A549 treated with GW870086 at 1 μM for 4 hours (cell line): ENCODE results near the gene PGAM4. TPM values are rescaled to one million over a fixed set of nuclear protein-coding genes. Genes with fewer than 3 reads are reported as not detected.

Source experiments
- total RNA-seq: library from RNA; stranded (reverse); fragments of 200-300 nt; extraction: Qiagen RNA extraction; gene quantifications from 5 replicates; pipeline ENCODE4 v1.2.3, GENCODE V29; 2022; ENCODE audit warnings: low read depth

The PGAM4 gene
- 0.35 to 0.55 TPM (median 0.44 TPM) in 4 of 5 replicates, not detected in the other for total RNA-seq

GRCh38 chrX:77969538-77969937, at the start of gene PGAM4:
Gene PGAM4, minus strand, starts transcription at chrX:77969638. Its CDS starts 0 bp downstream, at chrX:77969638.

Other genes with a start within 250 kb of the PGAM4 start
- gene ATRX, start 183.4 kb downstream of the PGAM4 start, total RNA-seq: 14.8 to 23.6 TPM (median 20.6 TPM) in 5 replicates
- gene MAGT1, start 74.2 kb downstream of the PGAM4 start, total RNA-seq: 32.0 to 49.0 TPM (median 40.0 TPM) in 5 replicates
- gene COX7B, start 70.2 kb downstream of the PGAM4 start, total RNA-seq: 571 to 740 TPM (median 607 TPM) in 5 replicates
- 2.6 to 3.7 TPM (median 3.6 TPM) in 5 replicates for gene ATP7A, start 58.9 kb downstream of the PGAM4 start, total RNA-seq
- gene PGK1, start 134.6 kb upstream of the PGAM4 start, total RNA-seq: 534 to 637 TPM (median 606 TPM) in 5 replicates
- gene TAF9B, start 170.0 kb upstream of the PGAM4 start, total RNA-seq: 10.0 to 14.1 TPM (median 11.7 TPM) in 5 replicates